ENCODE results near the gene PPP1R15A.
"Not testable (repeated sequence)": the region's sequence is repeated elsewhere in the genome, so short reads cannot be mapped to it uniquely, and the experiment has no call there.

PPP1R15A gene

GRCh38 chr19:48915757-48916156 lies 43.5 kb downstream of the PPP1R15A start:
- DNase-seq (ENCODE audit: low read depth): no peak

- DNase-seq (ENCODE audit: low read depth): no peak
Observed at GRCh38 chr19:48918071-48918470, 45.9 kb downstream of the PPP1R15A start.

- DNase-seq (ENCODE audit: low read depth): no peak
Observed at GRCh38 chr19:48918801-48919247, 46.6 kb downstream of the PPP1R15A start.

GRCh38 chr19:48919271-48919670 lies 47.0 kb downstream of the PPP1R15A start:
- DNase-seq (ENCODE audit: low read depth): not testable (repeated sequence)

- DNase-seq (ENCODE audit: low read depth): no peak
Observed at GRCh38 chr19:48920949-48921348, 48.7 kb downstream of the PPP1R15A start.

- no peak for DNase-seq (ENCODE audit: low read depth)
Observed at GRCh38 chr19:48921721-48922500, 49.7 kb downstream of the PPP1R15A start.

- DNase-seq (ENCODE audit: low read depth): no peak
Observed at GRCh38 chr19:48922548-48923490, 50.6 kb downstream of the PPP1R15A start.

GRCh38 chr19:48925240-48925843 lies 53.1 kb downstream of the PPP1R15A start:
- DNase-seq (ENCODE audit: low read depth): no peak

Data from activated gamma-delta T cell treated with anti-CD3 and anti-CD28 coated beads, Interleukin-2, amount 50 U/mL, for 16 hours (primary cell).